ENCODE data around the gene CDC27. TPM values are rescaled to one million over a fixed set of nuclear protein-coding genes. Genes with fewer than 3 reads are reported as not detected.

The CDC27 gene
- polyA plus RNA-seq, 1 donor from 2014 or later: 50.1 TPM

DNA sequence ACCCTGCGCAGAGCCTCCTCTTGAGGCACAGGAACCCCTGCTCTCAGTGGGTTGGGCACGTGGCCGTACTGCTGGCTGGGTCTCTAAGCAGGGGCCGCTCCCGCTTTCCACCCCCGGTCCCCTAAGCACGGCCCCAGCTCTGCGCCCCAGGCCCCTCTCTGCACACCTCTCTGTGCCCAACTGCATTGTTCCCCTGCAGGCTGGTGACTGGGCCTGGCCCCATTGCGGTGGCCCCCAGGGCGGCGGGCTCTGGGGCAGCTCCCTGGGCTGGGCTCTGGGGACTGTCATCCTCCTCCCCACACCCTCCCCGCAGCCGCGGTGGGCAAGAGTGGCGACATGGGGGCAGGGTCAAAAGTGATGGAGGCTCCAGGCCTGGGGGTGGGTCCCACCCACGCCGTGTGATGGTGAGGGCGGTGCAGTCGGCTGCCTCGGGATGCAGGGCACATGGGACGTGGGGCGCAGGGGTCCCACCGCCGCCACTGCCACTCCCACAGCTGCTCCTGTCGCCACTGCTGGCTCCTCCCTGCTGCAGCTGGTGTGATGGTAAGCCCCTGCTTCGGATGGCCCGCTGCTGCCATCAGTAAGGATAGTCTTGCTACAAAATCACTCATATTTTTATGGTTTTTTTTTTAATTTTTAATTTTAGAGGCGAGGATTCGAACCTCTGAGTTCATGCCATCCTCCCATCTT lies 49.4 kb upstream of the CDC27 start:
- Histone ChIP-seq H2AFZ (ENCODE audit: low read depth, low read length) (no peak overlapping the region), H3K9ac (ENCODE audit: low read length) (no peak overlapping the region), H3K36me3 (ENCODE audit: insufficient read depth, low read length) (no peaks in the 10 kb centered on the region), H3K4me2 (ENCODE audit: low read length) (no peak overlapping the region), H3K27me3 (ENCODE audit: insufficient read depth, low read depth, low read length) (no peaks in the 10 kb centered on the region), H3K9me2 (ENCODE audit: insufficient read depth, low read length) (no peaks in the 10 kb centered on the region), H3K4me3 (ENCODE audit: low read length) (no peak overlapping the region), H3K9me3 (ENCODE audit: low read length) (no peaks in the 10 kb centered on the region), H3K27ac (ENCODE audit: low read length) (no peak overlapping the region), H3F3A (ENCODE audit: insufficient read depth, low read length, poor library complexity, severe bottlenecking) (no peaks in the 10 kb centered on the region), H3K79me2 (replicated peaks; ENCODE audit: insufficient read depth, low read length) (no peaks in the 10 kb centered on the region), H4K20me1 (ENCODE audit: insufficient read depth) (no peaks in the 10 kb centered on the region)
- TF ChIP-seq TAF1 (IDR thresholded peaks at IDR 0.05; ENCODE audit: low read depth) (no peak), EZH2 (IDR thresholded peaks at IDR 0.05; ENCODE audit: borderline replicate concordance, insufficient read depth, low read length, poor library complexity, severe bottlenecking) (no peak), RAD21 (conservative IDR thresholded peaks at IDR 0.05) (no peak), EP300 (conservative IDR thresholded peaks at IDR 0.05; ENCODE audit: poor library complexity, severe bottlenecking) (no peak), SMC3 (conservative IDR thresholded peaks at IDR 0.05; ENCODE audit: poor library complexity) (no peak)
- TF ChIP-seq, protein P1, sequence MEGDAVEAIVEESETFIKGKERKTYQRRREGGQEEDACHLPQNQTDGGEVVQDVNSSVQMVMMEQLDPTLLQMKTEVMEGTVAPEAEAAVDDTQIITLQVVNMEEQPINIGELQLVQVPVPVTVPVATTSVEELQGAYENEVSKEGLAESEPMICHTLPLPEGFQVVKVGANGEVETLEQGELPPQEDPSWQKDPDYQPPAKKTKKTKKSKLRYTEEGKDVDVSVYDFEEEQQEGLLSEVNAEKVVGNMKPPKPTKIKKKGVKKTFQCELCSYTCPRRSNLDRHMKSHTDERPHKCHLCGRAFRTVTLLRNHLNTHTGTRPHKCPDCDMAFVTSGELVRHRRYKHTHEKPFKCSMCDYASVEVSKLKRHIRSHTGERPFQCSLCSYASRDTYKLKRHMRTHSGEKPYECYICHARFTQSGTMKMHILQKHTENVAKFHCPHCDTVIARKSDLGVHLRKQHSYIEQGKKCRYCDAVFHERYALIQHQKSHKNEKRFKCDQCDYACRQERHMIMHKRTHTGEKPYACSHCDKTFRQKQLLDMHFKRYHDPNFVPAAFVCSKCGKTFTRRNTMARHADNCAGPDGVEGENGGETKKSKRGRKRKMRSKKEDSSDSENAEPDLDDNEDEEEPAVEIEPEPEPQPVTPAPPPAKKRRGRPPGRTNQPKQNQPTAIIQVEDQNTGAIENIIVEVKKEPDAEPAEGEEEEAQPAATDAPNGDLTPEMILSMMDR (IDR thresholded peaks at IDR 0.05; ENCODE audit: poor library complexity, severe bottlenecking): no peak
- TF ChIP-seq, protein P2, sequence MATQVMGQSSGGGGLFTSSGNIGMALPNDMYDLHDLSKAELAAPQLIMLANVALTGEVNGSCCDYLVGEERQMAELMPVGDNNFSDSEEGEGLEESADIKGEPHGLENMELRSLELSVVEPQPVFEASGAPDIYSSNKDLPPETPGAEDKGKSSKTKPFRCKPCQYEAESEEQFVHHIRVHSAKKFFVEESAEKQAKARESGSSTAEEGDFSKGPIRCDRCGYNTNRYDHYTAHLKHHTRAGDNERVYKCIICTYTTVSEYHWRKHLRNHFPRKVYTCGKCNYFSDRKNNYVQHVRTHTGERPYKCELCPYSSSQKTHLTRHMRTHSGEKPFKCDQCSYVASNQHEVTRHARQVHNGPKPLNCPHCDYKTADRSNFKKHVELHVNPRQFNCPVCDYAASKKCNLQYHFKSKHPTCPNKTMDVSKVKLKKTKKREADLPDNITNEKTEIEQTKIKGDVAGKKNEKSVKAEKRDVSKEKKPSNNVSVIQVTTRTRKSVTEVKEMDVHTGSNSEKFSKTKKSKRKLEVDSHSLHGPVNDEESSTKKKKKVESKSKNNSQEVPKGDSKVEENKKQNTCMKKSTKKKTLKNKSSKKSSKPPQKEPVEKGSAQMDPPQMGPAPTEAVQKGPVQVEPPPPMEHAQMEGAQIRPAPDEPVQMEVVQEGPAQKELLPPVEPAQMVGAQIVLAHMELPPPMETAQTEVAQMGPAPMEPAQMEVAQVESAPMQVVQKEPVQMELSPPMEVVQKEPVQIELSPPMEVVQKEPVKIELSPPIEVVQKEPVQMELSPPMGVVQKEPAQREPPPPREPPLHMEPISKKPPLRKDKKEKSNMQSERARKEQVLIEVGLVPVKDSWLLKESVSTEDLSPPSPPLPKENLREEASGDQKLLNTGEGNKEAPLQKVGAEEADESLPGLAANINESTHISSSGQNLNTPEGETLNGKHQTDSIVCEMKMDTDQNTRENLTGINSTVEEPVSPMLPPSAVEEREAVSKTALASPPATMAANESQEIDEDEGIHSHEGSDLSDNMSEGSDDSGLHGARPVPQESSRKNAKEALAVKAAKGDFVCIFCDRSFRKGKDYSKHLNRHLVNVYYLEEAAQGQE (IDR thresholded peaks at IDR 0.05; ENCODE audit: borderline replicate concordance): no peak

DNA sequence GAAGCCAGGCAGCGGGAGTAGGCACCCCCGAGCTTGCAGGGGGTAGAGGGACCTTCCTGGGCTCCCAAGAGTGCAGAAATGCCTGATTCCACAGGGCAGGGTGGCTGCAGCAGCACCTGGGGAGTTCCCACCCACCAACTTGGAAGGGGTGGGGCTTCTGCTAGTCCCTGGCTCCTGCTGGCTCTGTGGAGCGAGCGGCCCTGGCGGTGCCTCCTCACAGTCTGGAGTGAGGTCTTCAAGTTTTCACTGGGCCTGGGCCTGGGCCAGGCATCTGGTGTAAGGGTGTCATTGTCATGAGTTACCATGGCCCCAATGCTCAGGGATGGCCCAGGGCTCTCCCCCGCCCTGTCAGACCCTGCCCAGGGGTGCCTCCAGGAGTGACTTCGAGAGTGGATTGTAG lies 48.7 kb upstream of the CDC27 start:
- Histone ChIP-seq H3K4me2 (ENCODE audit: low read length) (no peak overlapping the region), H3K4me3 (ENCODE audit: low read length) (no peak overlapping the region), H3K9ac (ENCODE audit: low read length) (no peak overlapping the region), H3K79me2 (replicated peaks; ENCODE audit: insufficient read depth, low read length) (no peaks in the 10 kb centered on the region), H4K20me1 (ENCODE audit: insufficient read depth) (no peaks in the 10 kb centered on the region), H2AFZ (ENCODE audit: low read depth, low read length) (no peak overlapping the region), H3K36me3 (ENCODE audit: insufficient read depth, low read length) (no peaks in the 10 kb centered on the region), H3K9me2 (ENCODE audit: insufficient read depth, low read length) (no peaks in the 10 kb centered on the region), H3K27me3 (ENCODE audit: insufficient read depth, low read depth, low read length) (no peaks in the 10 kb centered on the region), H3F3A (ENCODE audit: insufficient read depth, low read length, poor library complexity, severe bottlenecking) (no peaks in the 10 kb centered on the region), H3K9me3 (ENCODE audit: low read length) (no peaks in the 10 kb centered on the region), H3K27ac (ENCODE audit: low read length) (no peak overlapping the region)
- TF ChIP-seq EP300 (conservative IDR thresholded peaks at IDR 0.05; ENCODE audit: poor library complexity, severe bottlenecking): no peak
- no peak for TF ChIP-seq MXI1 (conservative IDR thresholded peaks at IDR 0.05; ENCODE audit: poor library complexity, severe bottlenecking)

Data from neural cell (in vitro differentiated cells).